ENCODE results near the gene CFAP299.

DNA sequence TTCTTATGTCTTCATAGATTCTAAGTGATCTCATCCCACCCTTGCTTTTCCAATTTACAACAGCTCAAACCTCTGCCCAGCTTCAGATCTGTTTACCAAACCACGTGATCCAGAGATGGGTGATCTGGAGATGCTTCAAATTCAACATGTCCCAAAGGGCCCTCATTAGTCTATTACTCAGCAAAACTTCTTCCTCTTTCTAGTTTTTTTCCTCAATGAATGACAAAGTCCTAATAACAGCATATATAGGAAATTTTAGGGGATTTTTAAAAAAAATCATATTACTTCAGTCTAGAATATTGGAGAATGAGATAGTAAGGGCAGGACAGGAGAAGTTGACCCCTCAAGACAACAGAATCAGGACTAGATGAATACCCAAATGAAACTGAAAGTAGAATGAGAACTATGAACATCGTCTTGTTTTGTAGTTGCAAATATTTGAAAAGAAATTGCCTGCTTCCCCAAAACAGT lies 127.1 kb downstream of the CFAP299 start:
- TF ChIP-seq, protein P1, sequence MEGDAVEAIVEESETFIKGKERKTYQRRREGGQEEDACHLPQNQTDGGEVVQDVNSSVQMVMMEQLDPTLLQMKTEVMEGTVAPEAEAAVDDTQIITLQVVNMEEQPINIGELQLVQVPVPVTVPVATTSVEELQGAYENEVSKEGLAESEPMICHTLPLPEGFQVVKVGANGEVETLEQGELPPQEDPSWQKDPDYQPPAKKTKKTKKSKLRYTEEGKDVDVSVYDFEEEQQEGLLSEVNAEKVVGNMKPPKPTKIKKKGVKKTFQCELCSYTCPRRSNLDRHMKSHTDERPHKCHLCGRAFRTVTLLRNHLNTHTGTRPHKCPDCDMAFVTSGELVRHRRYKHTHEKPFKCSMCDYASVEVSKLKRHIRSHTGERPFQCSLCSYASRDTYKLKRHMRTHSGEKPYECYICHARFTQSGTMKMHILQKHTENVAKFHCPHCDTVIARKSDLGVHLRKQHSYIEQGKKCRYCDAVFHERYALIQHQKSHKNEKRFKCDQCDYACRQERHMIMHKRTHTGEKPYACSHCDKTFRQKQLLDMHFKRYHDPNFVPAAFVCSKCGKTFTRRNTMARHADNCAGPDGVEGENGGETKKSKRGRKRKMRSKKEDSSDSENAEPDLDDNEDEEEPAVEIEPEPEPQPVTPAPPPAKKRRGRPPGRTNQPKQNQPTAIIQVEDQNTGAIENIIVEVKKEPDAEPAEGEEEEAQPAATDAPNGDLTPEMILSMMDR (IDR thresholded peaks at IDR 0.05), result no peak
- TF ChIP-seq EP300 (IDR thresholded peaks at IDR 0.05) (no peak), POLR2A (IDR thresholded peaks at IDR 0.05) (no peak)

All from gastroesophageal sphincter (tissue), 3 donors.